ENCODE results near the gene ARSI. TPM values are rescaled to one million over a fixed set of nuclear protein-coding genes. Genes with fewer than 3 reads are reported as not detected.

Gene ARSI
- total and polyA plus RNA-seq, 3 experiments from 2014 or later: not detected

- Mint-ChIP-seq H3K27me3 (peaks cover 13 to 20% of the 10 kb centered on the region in 2 donors), H3K4me1 (peaks cover 0 to 5% (median 0%) of the 10 kb centered on the region in 3 donors), H3K4me3 (no peak overlapping the region), H3K36me3 (no peaks in the 10 kb centered on the region), H3K27ac (no peak overlapping the region), H3K9me3 (no peaks in the 10 kb centered on the region)
- Histone ChIP-seq H3K27me3 (ENCODE audit: insufficient read depth, low read length, poor library complexity, severe bottlenecking) (no peaks in the 10 kb centered on the region), H3K4me3 (ENCODE audit: low read length) (no peak overlapping the region), H3K27ac (ENCODE audit: low read depth, low read length) (no peak overlapping the region), H3K9me3 (ENCODE audit: low read length) (no peaks in the 10 kb centered on the region), H3K4me1 (ENCODE audit: insufficient read depth, low read length) (no peaks in the 10 kb centered on the region), H3K36me3 (ENCODE audit: insufficient read depth, low read length) (no peaks in the 10 kb centered on the region)
- DNase-seq: no peak
- ChIA-PET CTCF (no interaction called here), POLR2A (no interaction called here)
Observed at GRCh38 chr5:150297934-150298595, 4.6 kb downstream of the ARSI start.

- ChIA-PET POLR2A (no interaction called here), CTCF (no interaction called here)
- Mint-ChIP-seq H3K9me3 (no peaks in the 10 kb centered on the region), H3K4me3 (no peak overlapping the region), H3K36me3 (no peaks in the 10 kb centered on the region), H3K4me1 (peaks cover 0 to 5% (median 0%) of the 10 kb centered on the region in 3 donors), H3K27me3 (peaks cover 14 to 21% of the 10 kb centered on the region in 2 donors), H3K27ac (no peak overlapping the region)
- no peaks in the 10 kb centered on the region for H3K36me3 ChIP-seq (ENCODE audit: insufficient read depth, low read length)
- H3K4me1 ChIP-seq (ENCODE audit: insufficient read depth, low read length): no peaks in the 10 kb centered on the region
- no peak for DNase-seq
- H3K27ac ChIP-seq (ENCODE audit: low read depth, low read length): no peak overlapping the region
- no peaks in the 10 kb centered on the region for H3K9me3 ChIP-seq (ENCODE audit: low read length)
- H3K27me3 ChIP-seq (ENCODE audit: insufficient read depth, low read length, poor library complexity, severe bottlenecking): no peaks in the 10 kb centered on the region
- H3K4me3 ChIP-seq (ENCODE audit: low read length): no peak overlapping the region
Observed at GRCh38 chr5:150297236-150297890, 5.3 kb downstream of the ARSI start.

- Histone ChIP-seq H3K4me1 (ENCODE audit: insufficient read depth, low read length) (no peaks in the 10 kb centered on the region), H3K27ac (ENCODE audit: low read depth, low read length) (no peak overlapping the region), H3K36me3 (ENCODE audit: insufficient read depth, low read length) (no peaks in the 10 kb centered on the region), H3K9me3 (ENCODE audit: low read length) (no peaks in the 10 kb centered on the region), H3K4me3 (ENCODE audit: low read length) (no peak overlapping the region), H3K27me3 (ENCODE audit: insufficient read depth, low read length, poor library complexity, severe bottlenecking) (no peaks in the 10 kb centered on the region)
- Mint-ChIP-seq H3K27ac (no peak overlapping the region), H3K9me3 (no peaks in the 10 kb centered on the region), H3K4me3 (no peak overlapping the region), H3K36me3 (no peaks in the 10 kb centered on the region), H3K27me3 (peaks cover 11 to 20% of the 10 kb centered on the region in 2 donors), H3K4me1 (peaks cover 0 to under 1% (median 0%) of the 10 kb centered on the region in 3 donors)
- DNase-seq: no peak
- CTCF ChIA-PET: no interaction called here
- POLR2A ChIA-PET: no interaction called here
Observed at GRCh38 chr5:150296496-150296895, 6.2 kb downstream of the ARSI start.

GRCh38 chr5:150295741-150296486, 6.8 kb downstream of the ARSI start:
- H3K27ac Mint-ChIP-seq: no peak overlapping the region
- ChIA-PET CTCF (no interaction called here), POLR2A (no interaction called here)

GRCh38 chr5:150295172-150295634, 7.5 kb downstream of the ARSI start:
- Mint-ChIP-seq H3K36me3 (no peaks in the 10 kb centered on the region), H3K27ac (no peak overlapping the region), H3K27me3 (peaks cover 4 to 14% of the 10 kb centered on the region in 2 donors), H3K4me3 (no peak overlapping the region), H3K4me1 (no peaks in the 10 kb centered on the region), H3K9me3 (no peaks in the 10 kb centered on the region)
- Histone ChIP-seq H3K36me3 (ENCODE audit: insufficient read depth, low read length) (no peaks in the 10 kb centered on the region), H3K27ac (ENCODE audit: low read depth, low read length) (no peak overlapping the region), H3K4me1 (ENCODE audit: insufficient read depth, low read length) (no peaks in the 10 kb centered on the region), H3K4me3 (ENCODE audit: low read length) (no peak overlapping the region), H3K27me3 (ENCODE audit: insufficient read depth, low read length, poor library complexity, severe bottlenecking) (no peaks in the 10 kb centered on the region), H3K9me3 (ENCODE audit: low read length) (no peaks in the 10 kb centered on the region)
- ChIA-PET CTCF (no interaction called here), POLR2A (no interaction called here)
- DNase-seq: no peak

More at GRCh38 chr5:150295741-150296486, 6.8 kb downstream of the ARSI start:
- no peaks in the 10 kb centered on the region for H3K4me1 Mint-ChIP-seq
- Histone ChIP-seq H3K4me3 (ENCODE audit: low read length) (no peak overlapping the region), H3K4me1 (ENCODE audit: insufficient read depth, low read length) (no peaks in the 10 kb centered on the region), H3K27me3 (ENCODE audit: insufficient read depth, low read length, poor library complexity, severe bottlenecking) (no peaks in the 10 kb centered on the region), H3K27ac (ENCODE audit: low read depth, low read length) (no peak overlapping the region), H3K36me3 (ENCODE audit: insufficient read depth, low read length) (no peaks in the 10 kb centered on the region), H3K9me3 (ENCODE audit: low read length) (no peaks in the 10 kb centered on the region)
- no peak overlapping the region for H3K4me3 Mint-ChIP-seq
- H3K9me3 Mint-ChIP-seq: no peaks in the 10 kb centered on the region
- peaks cover 9 to 14% of the 10 kb centered on the region in 2 donors for H3K27me3 Mint-ChIP-seq
- DNase-seq: no peak
- no peaks in the 10 kb centered on the region for H3K36me3 Mint-ChIP-seq

- CTCF ChIA-PET: no interaction called here
Observed at GRCh38 chr5:150294551-150295071, 8.1 kb downstream of the ARSI start.

GRCh38 chr5:150293091-150293941, 9.4 kb downstream of the ARSI start:
- Mint-ChIP-seq H3K4me1 (no peaks in the 10 kb centered on the region), H3K9me3 (no peaks in the 10 kb centered on the region), H3K27me3 (peaks cover 3 to 10% of the 10 kb centered on the region in 2 donors), H3K4me3 (no peak overlapping the region), H3K27ac (peak overlapping the region in 1 of 8 donors; percentile 39), H3K36me3 (no peaks in the 10 kb centered on the region)
- H3K36me3 ChIP-seq (ENCODE audit: insufficient read depth, low read length): no peaks in the 10 kb centered on the region
- H3K4me3 ChIP-seq (ENCODE audit: low read length): no peak overlapping the region
- no peak overlapping the region for H3K27ac ChIP-seq (ENCODE audit: low read depth, low read length)
- POLR2A ChIA-PET: no interaction called here
- H3K9me3 ChIP-seq (ENCODE audit: low read length): no peaks in the 10 kb centered on the region
- no peaks in the 10 kb centered on the region for H3K27me3 ChIP-seq (ENCODE audit: insufficient read depth, low read length, poor library complexity, severe bottlenecking)
- CTCF ChIA-PET: no interaction called here
- H3K4me1 ChIP-seq (ENCODE audit: insufficient read depth, low read length): no peaks in the 10 kb centered on the region
- DNase-seq: no peak

More at GRCh38 chr5:150294551-150295071, 8.1 kb downstream of the ARSI start:
- POLR2A ChIA-PET: no interaction called here
- peaks cover 3 to 10% of the 10 kb centered on the region in 2 donors for H3K27me3 Mint-ChIP-seq
- no peak overlapping the region for H3K27ac Mint-ChIP-seq
- H3K9me3 Mint-ChIP-seq: no peaks in the 10 kb centered on the region
- no peak overlapping the region for H3K4me3 Mint-ChIP-seq
- H3K36me3 Mint-ChIP-seq: no peaks in the 10 kb centered on the region
- H3K27ac ChIP-seq (ENCODE audit: low read depth, low read length): no peak overlapping the region
- no peaks in the 10 kb centered on the region for H3K36me3 ChIP-seq (ENCODE audit: insufficient read depth, low read length)
- H3K4me3 ChIP-seq (ENCODE audit: low read length): no peak overlapping the region
- no peak for DNase-seq
- no peaks in the 10 kb centered on the region for H3K4me1 ChIP-seq (ENCODE audit: insufficient read depth, low read length)
- H3K27me3 ChIP-seq (ENCODE audit: insufficient read depth, low read length, poor library complexity, severe bottlenecking): no peaks in the 10 kb centered on the region
- H3K4me1 Mint-ChIP-seq: no peaks in the 10 kb centered on the region
- H3K9me3 ChIP-seq (ENCODE audit: low read length): no peaks in the 10 kb centered on the region

Data from CD8-positive, alpha-beta memory T cell (primary cell).